Sigmoid colon (tissue), 7 donors: ENCODE results near the gene STX7. TPM values are rescaled to one million over a fixed set of nuclear protein-coding genes. Genes with fewer than 3 reads are reported as not detected.

Source experiments
- DNase-seq: peaks from one replicate; pipeline ENCODE4 v3.0.0-alpha.2; 2019
- H3K27ac ChIP-seq, 4 donors: fragments of 200-600 bp; sonication (generic); one replicate each; pipeline ENCODE4 v1.5.1; 2016 to 2019; ENCODE audit warnings: mild to moderate bottlenecking in 1 of 4
- H3K27me3 ChIP-seq, 3 donors: fragments of 200-600 bp; sonication (generic); one replicate each; pipeline ENCODE4 v1.5.1; 2019; ENCODE audit warnings: mild to moderate bottlenecking in 1 of 3
- H3K36me3 ChIP-seq, 4 donors: fragments of 200-600 bp; sonication (generic); one replicate each; pipeline ENCODE4 v1.5.1; 2016 to 2019
- H3K4me1 ChIP-seq, 4 donors: fragments of 200-600 bp; sonication (generic); one replicate each; pipeline ENCODE4 v1.5.1; 2017 to 2019
- H3K4me3 ChIP-seq, 4 donors: fragments of 200-600 bp; sonication (generic); one replicate each; pipeline ENCODE4 v1.5.1; 2017 to 2019; ENCODE audit warnings: mild to moderate bottlenecking in 2 of 4, moderate library complexity in 1 of 4
- H3K9me3 ChIP-seq, 4 donors: fragments of 200-600 bp in 3 of 4; sonication (generic) in 3 of 4; one replicate each; pipeline versions ENCODE4 v1.5.1 to v1.6.1; 2013 to 2019
- CTCF ChIP-seq, 4 experiments: fragments of 450-650 bp in 3 of 4; fragments of 200-600 bp in 1 of 4; IDR thresholded peaks; one replicate each; pipeline ENCODE4 v1.5.1; 2016 to 2019; ENCODE audit warnings: antibody characterized with exemption in 4 of 4, mild to moderate bottlenecking in 3 of 4, moderate library complexity in 2 of 4
- EP300 ChIP-seq, 4 donors: sonication (generic); formaldehyde crosslinking; IDR thresholded peaks; one replicate each; pipeline ENCODE4 v1.6.1; 2017; ENCODE audit warnings: antibody characterized with exemption in 4 of 4
- POLR2A ChIP-seq, 2 donors: fragments of 450-650 bp; IDR thresholded peaks; one replicate each; pipeline ENCODE4 v1.6.1; 2016; ENCODE audit warnings: antibody characterized with exemption in 2 of 2, mild to moderate bottlenecking in 2 of 2, moderate library complexity in 2 of 2
- POLR2AphosphoS5 ChIP-seq, 4 donors: sonication (generic); formaldehyde crosslinking; IDR thresholded peaks; one replicate each; pipeline ENCODE4 v1.6.1; 2017; ENCODE audit warnings: antibody characterized with exemption in 4 of 4
- WGBS, 2 donors: extraction: QIAGEN DNeasy Blood & Tissue Kit; methylation state at CpG; one replicate each; pipeline ENCODE4 v1.1.7; 2013; 5-methylcytosine and 5-hydroxymethylcytosine counted together
- intact Hi-C: fragments of 100-400 bp; cut with DNase I; formaldehyde crosslinking; loops from one replicate; pipeline ENCODE4 v1.15.1; 2023
- polyA plus RNA-seq, 3 donors: library from polyadenylated mRNA; stranded (reverse); fragments of 200-250 nt; gene quantifications; one replicate each; pipeline ENCODE4 v1.2.3, GENCODE V29; 2013
- total RNA-seq, 4 donors: library from RNA; depleted of rRNA; stranded (reverse); fragments of >200 nt; gene quantifications; one replicate each; pipeline ENCODE4 v1.1.0, GENCODE V29; 2016
- donor health status: healthy with polysubstance abuse.
- donor health status: Bipolar disorder and iron deficiency.
- donor health status: healthy.

Gene STX7
- total and polyA plus RNA-seq, 7 donors = 27.1 to 72.5 (median 44.6) TPM

GRCh38 chr6:132504757-132505156 is 8.2 kb downstream of the STX7 start:
- H3K27ac ChIP-seq = no peak overlapping the region
- H3K9me3 ChIP-seq = no peaks in the 10 kb centered on the region
- H3K36me3 ChIP-seq = peaks cover 0 to 26% (median 10%) of the 10 kb centered on the region in 4 donors
- WGBS, 2 donors = 77 to 79% methylated on average over 5 of the region's 5 CpGs
- H3K27me3 ChIP-seq = no peaks in the 10 kb centered on the region
- no peak for DNase-seq
- no peak overlapping the region for H3K4me3 ChIP-seq
- peaks cover 0 to 38% (median 27%) of the 10 kb centered on the region in 4 donors for H3K4me1 ChIP-seq
- intact Hi-C loops = no loop called here
- TF ChIP-seq POLR2AphosphoS5 (IDR thresholded peaks at IDR 0.05) (no peak), POLR2A (IDR thresholded peaks at IDR 0.05) (no peak), EP300 (IDR thresholded peaks at IDR 0.05) (no peak), CTCF (IDR thresholded peaks at IDR 0.05) (no peak)

GRCh38 chr6:132499757-132500156 is 13.2 kb downstream of the STX7 start:
- Histone ChIP-seq H3K27me3 (no peaks in the 10 kb centered on the region), H3K4me3 (no peak overlapping the region), H3K27ac (no peak overlapping the region), H3K36me3 (peaks cover 0 to 26% (median 10%) of the 10 kb centered on the region in 4 donors), H3K4me1 (peaks cover 0 to 26% (median 16%) of the 10 kb centered on the region in 4 donors), H3K9me3 (no peaks in the 10 kb centered on the region)
- DNase-seq = no peak
- no peak for TF ChIP-seq POLR2AphosphoS5 (IDR thresholded peaks at IDR 0.05)
- TF ChIP-seq EP300 (IDR thresholded peaks at IDR 0.05) = no peak
- no peak for TF ChIP-seq CTCF (IDR thresholded peaks at IDR 0.05)
- TF ChIP-seq POLR2A (IDR thresholded peaks at IDR 0.05) = no peak
- WGBS, 2 donors = 61 to 67% methylated on average over 4 of the region's 4 CpGs
- intact Hi-C loops = loop anchor here (10.0 kb wide), 1 partner anchor 555 kb away; no protein-coding TSS in a partner anchor

GRCh38 chr6:132498638-132499037 is 14.3 kb downstream of the STX7 start:
- no peak overlapping the region for H3K4me3 ChIP-seq
- H3K27me3 ChIP-seq = no peaks in the 10 kb centered on the region
- no peaks in the 10 kb centered on the region for H3K9me3 ChIP-seq
- intact Hi-C loops = loop anchor here (10.0 kb wide), 1 partner anchor 554 kb away; no protein-coding TSS in a partner anchor
- TF ChIP-seq EP300 (IDR thresholded peaks at IDR 0.05) (no peak), POLR2AphosphoS5 (IDR thresholded peaks at IDR 0.05) (no peak), CTCF (IDR thresholded peaks at IDR 0.05) (no peak), POLR2A (IDR thresholded peaks at IDR 0.05) (no peak)
- DNase-seq = no peak
- WGBS, 2 donors = 71 to 86% methylated on average over 3 of the region's 3 CpGs
- peaks cover 0 to 18% (median 8%) of the 10 kb centered on the region in 4 donors for H3K4me1 ChIP-seq
- no peak overlapping the region for H3K27ac ChIP-seq
- H3K36me3 ChIP-seq = peaks cover 0 to 26% (median 10%) of the 10 kb centered on the region in 4 donors

DNA sequence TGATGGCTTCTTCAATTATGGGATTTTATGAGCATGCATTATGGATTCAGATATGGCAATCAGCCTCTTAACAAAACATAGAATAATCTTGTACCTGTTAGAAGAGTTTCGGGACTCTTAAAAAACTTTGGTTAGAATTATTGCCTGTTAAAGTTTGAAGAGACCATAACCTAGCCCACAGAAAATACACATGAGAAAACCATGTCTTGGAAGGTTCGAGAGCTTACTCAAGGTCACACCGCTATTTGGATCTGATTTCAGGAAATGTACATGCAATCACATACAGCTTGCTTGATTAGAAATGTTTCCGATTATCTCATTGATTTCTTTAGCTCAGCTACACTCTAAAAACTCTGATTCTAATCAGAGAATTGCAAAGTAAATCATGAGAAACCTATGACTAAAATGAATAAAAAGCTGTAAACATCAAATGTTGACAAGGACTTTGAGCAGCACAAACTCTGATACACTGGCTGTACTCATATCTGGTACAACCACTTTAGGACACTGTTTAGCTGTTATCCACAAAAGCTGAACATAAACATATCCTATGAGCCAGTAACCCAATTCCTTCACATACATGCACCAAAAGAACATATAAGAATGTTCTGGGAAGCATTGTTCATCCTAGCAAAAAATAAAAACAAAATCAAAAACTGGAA is 16.3 kb downstream of the STX7 start:
- no peak for DNase-seq
- no peak overlapping the region for H3K4me3 ChIP-seq
- intact Hi-C loops = loop anchor here (10.0 kb wide), 1 partner anchor 552 kb away; no protein-coding TSS in a partner anchor
- no peak for TF ChIP-seq CTCF (IDR thresholded peaks at IDR 0.05)
- no peak for TF ChIP-seq EP300 (IDR thresholded peaks at IDR 0.05)
- TF ChIP-seq POLR2AphosphoS5 (IDR thresholded peaks at IDR 0.05) = no peak
- no peak for TF ChIP-seq POLR2A (IDR thresholded peaks at IDR 0.05)
- no peaks in the 10 kb centered on the region for H3K27me3 ChIP-seq
- H3K9me3 ChIP-seq = no peaks in the 10 kb centered on the region
- no peak overlapping the region for H3K27ac ChIP-seq
- H3K4me1 ChIP-seq = peaks cover 0 to 28% (median 14%) of the 10 kb centered on the region in 4 donors
- WGBS, 2 donors = 37 to 50% methylated on average over 4 of the region's 4 CpGs
- peaks cover 0 to 10% (median 7%) of the 10 kb centered on the region in 4 donors for H3K36me3 ChIP-seq
